Right lung (tissue), 5 donors: ENCODE results near the gene SPDEF. TPM values are rescaled to one million over a fixed set of nuclear protein-coding genes. Genes with fewer than 3 reads are reported as not detected.

Experiments
- DNase-seq, 2 donors: peaks; one replicate each; pipeline ENCODE4 v3.0.0-alpha.2; 2013
- polyA plus RNA-seq, 5 donors: library from polyadenylated mRNA; unstranded; fragments of 120-200 nt; gene quantifications; one replicate each; pipeline versions ENCODE4 v1.2.1 to v1.2.3, GENCODE V29; 2013; ENCODE audit warnings: inconsistent platforms in 1 of 5, low replicate concordance in 1 of 5; ENCODE audit not compliant: insufficient read length in 5 of 5, insufficient read depth in 1 of 5

SPDEF gene
- polyA plus RNA-seq, 5 donors: 0.65 to 3.1 (median 1.2) TPM

DNA sequence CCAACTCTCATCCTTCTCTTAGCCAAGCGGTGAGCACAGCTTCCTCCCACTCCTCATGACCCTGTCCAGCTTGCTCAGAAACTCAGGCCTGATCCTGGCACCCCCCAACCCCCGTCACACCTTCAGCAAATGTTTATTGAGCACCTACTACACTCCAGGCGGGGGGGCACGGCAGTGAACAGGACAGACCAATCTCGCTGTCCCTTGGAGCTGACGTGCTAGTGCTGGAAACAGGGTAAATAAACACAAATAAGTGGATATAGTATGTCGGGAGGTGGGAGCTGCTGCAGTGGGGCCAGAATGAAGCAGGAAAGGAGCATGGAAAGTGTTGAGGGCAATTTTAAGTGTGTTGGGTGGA, 7.4 kb upstream of the SPDEF start:
- no peak for DNase-seq

DNA sequence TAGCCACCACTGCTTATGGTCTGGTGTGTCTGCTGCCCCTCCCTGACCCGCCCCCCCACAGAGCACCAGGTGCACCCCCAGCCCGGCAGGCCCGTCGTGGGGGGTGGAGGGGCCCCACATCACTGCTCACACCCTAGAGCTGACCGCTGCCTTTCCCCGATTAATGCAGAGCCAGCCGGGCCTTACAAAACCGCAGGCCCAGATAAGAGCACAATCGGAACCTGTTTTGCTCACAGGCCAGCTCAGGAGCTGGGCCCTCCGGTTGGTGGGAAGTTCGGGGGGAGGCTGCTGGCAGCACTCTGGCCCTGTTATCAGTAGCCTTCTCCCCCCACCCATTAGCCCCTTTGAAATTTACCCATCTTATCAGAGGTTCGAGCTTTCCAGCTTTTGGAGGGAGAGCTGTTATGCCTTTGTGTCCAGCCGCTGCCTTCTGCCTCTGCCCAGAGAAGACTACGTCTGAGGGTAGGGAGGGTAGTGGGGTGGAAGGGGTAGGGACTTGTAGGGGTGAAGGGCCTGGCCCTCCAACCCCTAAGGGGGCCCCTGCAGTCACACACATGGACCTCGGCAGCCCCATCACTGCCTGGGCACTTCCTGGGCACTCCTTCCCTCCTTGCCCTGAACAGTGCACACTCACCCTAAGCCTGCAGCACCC, 6.9 kb upstream of the SPDEF start:
- no peak for DNase-seq

DNA sequence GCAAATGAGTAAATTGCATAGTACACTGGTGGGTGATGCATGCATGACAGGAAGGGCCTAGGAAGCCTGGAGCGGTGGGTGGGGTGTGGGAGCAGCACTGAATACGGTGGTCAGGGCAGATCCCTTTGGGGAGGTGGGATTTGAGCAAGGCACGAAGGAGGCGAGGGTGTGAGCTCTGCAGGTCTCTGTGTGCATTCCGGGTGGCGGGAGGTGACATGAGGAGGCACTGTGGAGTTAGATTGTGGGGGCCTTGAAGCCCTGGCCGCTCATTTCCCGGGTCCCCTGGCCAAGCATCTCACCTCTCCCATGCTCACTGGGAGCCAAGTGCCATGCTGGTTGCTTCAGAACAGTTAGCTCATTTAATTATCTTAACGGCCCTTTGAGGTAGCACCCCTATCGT, 6.2 kb upstream of the SPDEF start:
- DNase-seq: no peak

DNA sequence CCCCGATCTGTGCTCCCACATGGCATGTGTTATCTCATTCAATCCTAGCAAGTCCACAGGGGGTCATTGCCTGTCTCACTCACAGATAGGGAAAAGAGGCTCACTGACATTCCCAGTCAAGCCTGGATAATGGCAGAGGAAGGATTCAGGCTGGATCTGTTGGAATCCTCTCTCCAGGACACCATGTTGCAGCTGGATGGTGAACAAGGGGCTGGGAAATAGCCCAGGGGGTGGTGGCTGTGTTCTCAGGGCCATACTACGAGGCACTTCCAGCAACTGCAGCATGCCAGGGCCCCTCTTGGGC, 5.0 kb upstream of the SPDEF start:
- DNase-seq: no peak

DNA sequence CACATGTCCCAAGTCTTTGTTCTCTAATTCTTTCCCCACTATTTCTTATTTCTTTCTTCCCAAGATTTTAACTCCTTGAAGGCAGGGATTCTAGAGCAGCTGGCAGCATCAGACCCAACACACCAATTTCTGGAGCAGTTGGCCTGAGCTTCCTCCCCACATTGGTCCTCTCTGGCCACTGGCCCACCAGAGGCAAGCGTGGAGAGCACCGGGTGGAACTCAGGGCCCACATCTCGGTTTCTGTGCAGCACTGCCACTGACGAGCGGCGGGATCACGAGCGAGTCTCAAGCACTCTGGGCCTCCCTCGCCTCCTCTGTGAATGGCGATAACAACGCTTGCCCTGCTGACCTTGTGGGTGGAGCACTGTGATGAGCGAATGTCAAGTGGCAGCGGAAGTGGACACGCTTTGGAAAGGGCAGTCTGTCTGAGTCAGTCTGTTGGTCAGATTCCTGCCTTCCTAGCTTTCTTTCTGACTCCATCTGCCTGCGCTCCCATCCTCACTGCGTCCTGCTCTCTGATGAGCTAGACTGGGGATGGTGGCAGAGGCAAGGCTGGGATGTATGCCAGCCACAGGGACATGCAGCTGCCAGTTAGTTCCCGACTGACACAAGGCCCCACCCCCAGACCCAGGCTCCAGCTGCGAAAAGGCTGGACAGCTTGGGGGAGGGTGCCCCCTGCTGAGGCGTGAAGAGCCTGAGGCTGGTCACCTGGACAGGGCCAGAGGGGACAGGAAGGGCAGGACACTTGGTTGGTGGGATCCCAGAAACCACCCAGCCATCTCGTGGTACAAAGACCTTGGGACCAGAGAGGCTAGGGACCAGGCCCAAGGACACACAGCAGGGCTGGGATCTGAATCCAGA, 4.5 kb upstream of the SPDEF start:
- DNase-seq: no peak

DNA sequence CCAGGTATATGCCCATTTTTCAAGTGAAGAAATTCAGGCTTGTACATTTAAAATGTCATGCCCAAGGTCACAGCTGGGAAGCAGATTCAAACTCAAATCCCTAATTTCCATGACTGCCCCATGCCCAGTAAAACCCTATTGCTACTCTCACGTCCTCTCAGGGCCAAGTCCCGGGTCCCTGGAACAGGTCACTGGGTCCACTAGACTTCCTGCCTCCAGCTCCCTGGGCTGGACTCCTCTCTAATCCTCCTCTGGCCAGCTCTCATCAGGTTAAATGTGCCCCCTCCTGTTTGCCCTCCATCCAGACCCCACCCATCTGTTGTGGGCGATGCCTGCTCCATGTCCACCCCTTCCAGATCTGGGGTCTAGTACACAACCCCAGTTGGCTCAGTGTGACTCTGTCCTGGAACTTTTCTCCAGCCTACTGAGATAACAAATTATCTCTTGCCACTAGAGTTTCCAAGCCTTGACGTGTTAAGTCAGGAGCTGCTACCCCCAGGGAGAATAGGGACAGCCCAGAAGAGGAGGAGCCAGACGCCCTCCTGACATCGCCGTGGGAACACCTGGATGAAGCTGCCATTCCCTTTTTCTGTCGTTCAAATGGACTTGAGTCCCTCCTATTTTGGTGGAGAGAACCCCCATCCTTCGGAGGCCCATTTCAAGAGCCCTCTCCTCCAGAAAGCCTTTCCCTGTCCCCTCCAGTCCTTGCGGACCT, 3.7 kb upstream of the SPDEF start:
- DNase-seq: no peak

DNA sequence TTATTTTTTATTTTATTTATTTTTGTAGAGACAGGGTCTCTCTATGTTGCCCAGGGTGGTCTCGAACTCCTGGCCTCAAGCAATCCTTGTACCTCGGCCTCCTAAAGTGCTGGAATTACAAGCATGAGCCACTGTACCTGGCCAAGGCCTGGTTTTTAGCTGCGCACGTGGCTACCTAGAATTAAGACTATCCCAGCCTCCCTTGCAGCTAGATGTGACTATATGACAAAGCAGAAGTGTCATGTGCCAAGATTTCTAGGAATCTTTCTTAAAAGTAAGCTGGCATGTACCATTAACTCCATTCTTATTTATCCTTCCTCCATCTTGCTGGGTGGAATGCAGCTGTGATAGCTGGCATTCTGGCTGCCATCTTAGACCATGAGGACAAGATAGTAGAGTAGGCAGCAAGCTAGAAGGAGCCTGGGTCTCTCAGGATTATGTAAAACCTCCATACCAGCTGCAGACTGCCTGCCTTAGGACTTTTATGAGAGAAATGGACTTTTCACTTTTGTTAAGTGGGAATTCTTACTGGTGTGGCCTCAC, 2.1 kb upstream of the SPDEF start:
- no peak for DNase-seq

DNA sequence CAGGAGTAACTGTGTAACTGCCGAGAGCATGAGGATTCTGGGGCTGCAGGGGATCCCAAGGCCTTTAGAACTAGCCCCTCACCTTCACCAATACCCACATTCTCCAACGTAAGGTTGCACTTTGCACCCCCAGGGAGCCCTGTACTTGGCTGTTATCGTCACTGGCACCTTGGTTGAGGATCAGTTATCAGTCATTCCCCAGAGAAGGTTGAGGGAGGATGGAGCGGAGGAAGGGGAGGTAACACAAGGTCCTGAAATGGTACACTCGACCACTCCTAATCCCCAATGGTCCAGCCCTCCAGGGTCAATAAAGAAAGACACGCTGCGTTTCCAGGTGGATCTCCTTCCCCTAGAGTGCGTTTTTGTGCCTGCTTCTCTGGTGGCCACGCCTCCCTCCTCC, 1.1 kb upstream of the SPDEF start:
- no peak for DNase-seq

DNA sequence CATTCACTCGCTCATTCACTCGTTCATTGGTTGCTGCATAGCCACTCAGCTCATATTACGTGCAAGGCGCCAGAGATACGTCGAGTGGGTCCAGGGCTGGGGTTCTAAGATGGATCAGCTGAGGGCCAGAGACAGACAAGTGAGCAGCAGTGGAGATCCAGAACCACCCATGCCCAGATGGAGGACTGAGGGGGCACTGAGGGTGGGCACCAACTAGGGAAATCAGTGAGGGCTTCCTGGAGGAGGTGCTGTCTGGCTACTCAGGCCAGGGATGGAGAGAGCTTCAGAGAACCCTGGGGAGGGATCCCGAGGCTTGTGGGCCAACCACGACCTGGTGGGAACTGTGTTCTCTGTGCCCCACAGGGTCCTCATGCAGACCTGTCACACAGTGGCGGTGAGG, 364 bp upstream of the SPDEF start:
- DNase-seq: no peak

DNA sequence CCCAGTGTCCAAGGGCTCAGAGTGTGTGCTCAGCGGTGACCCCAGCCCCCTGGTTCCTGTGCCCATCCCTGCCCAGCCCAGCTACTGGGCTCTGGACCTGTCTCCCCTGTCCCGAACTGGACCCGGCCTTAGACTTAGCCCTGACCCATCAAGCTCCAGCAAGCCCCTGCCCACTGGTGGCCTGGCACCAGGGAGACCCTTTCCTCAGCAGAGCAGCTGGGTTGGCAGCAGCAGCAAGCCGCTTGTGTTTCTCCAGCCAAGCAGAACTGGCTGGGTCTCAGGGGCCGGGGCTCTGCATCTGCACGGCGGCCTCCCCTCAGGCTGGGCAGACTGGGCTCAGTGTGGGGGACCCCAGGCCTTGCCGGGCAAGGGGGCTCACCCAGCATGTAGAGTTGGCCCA, 801 bp downstream of the SPDEF start:
- DNase-seq: no peak

DNA sequence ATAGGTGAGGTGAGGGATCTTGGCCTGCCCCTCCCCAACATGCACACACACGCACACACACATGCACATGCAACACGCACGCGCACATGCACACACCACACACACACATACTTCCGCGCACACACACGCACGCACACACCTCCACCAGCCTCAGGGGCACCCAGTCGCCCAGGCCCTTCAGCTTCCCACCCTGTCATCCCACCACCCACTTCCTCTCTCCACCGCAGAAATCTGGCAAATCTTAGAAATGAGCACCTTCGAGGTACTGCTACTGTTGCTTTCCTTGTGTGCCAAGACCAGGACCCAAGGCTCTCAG, 1.2 kb downstream of the SPDEF start:
- DNase-seq: no peak

DNA sequence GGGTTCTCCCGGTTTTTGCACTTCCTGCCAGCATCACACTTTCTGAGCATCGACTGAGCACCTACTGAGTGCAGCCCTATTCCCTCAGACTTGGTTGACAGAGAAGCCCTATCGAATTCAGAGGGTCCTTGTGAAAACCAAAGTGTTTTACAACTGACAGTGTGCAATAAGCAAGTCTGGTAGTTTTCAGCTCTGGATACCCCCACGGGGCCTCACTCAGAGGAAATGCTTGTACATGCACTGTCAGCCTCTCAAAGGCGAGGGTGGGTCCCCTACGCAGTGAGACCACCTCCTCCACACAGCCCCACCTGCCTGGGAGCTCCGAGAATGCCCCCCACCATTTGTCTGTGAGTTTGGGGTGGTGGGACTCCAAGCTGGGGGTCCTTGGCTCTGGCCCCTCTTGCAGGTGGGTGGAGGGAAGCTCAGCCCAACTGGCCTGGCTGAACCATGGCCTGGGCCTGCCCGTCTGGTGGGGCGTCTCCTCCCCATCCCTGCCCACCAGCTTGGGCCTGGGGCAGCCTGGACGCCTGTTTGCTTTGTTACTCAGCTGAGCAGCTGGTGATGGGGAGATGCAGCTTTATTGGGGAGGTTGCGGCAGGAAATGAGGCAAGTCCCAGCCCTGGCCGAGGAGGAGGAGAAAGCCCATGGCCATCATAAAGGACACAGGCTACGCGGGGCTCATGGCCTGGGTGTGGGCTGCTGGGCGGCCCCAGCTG, 1.7 kb downstream of the SPDEF start:
- no peak for DNase-seq

DNA sequence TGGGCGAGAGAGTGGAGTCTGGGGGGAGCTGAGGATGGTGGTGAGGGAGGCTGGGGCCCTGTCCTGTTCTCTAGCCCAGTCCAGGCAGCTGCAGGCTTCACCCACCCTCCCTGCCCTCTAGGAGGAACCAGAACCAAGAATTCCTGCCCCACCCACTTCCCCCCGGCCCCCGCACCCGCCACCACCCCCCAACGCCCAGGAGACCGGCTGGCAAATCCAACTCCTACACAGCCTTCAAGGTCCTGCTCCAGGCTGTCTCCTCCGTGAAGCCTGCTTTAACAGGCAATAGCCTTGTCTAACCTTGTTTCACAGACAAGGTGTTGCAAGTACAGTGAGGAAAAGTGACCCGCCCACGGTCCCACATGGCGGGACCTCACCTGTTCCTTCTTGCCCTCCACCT, 2.4 kb downstream of the SPDEF start:
- no peak for DNase-seq

DNA sequence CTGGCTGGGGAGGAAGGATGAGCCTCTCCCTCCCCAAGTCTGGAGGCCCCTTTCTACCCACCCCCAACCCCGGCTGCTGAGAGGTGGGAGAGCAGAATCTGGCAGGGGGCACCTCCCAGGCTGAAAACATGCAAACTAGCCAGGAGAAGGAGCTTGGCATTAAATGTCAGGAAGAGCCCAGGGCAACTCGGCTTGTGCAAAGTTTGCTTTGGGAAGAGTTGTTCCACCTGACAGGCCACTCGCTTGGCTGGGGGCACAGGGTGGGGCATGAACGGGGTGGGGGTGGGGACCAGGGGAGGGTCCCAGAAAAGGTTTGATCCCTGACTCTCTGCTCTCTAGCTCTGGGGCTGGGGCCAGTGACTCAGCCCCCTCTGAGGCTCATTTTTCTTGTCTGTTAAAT, 3.0 kb downstream of the SPDEF start:
- no peak for DNase-seq

DNA sequence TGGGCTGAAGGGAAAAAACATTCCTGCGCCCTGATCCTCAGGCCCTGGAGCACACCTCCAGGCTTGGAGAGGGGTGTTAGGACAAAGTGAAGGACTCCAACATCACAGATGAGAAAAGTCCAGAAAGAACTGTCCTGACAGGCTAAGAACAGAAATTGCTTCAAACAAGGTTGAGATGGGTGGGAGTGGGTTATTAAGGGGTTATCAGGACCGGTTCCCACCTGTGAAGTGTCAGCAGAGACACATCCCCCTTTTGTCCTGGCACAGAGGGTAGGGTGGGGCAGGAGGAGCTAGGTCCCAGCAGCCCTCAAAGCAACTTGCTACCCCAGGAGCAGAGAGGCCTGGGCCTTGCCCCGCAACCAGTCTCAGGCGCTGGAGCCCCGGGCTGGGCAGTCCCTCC, 3.5 kb downstream of the SPDEF start:
- no peak for DNase-seq

DNA sequence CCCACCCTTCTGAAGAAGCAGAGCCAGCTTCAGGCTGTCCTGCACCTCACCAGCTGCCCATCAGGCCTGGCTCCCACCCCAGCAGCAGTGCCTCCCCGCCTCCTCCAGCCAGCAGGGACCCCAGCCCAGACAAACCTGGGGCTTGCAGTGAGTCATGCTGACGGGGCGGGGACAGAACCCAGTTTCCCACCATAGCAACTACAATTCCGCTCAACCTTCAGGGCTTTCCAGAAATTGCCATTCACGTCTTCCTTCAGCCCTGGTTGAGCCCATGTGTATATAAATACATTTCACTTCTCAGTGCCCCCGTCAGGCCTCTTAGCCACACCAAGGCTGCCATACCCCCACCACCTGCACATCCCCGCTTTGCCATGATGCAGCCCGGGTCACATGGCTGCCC, 4.4 kb downstream of the SPDEF start:
- DNase-seq: no peak

DNA sequence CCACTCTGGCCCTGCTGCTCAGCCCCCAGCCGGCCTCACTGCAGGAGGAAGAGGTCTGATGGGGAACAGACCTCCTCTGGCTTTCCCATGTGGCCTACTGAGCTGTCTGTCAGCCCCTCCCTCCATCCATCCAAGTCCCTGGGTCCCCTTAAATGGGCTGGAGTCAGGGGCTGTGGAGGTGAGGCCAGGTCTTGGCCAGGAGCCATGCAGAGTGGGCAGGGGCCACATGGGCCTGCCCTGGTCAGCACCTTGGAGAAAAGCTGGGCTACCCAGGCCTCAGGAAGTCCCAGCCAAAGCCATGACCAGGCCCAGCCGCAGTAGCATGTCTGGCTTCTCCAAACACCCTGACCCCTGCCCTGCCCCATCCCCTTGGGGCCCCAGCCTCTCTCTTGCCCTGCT, 6.3 kb downstream of the SPDEF start:
- no peak for DNase-seq

DNA sequence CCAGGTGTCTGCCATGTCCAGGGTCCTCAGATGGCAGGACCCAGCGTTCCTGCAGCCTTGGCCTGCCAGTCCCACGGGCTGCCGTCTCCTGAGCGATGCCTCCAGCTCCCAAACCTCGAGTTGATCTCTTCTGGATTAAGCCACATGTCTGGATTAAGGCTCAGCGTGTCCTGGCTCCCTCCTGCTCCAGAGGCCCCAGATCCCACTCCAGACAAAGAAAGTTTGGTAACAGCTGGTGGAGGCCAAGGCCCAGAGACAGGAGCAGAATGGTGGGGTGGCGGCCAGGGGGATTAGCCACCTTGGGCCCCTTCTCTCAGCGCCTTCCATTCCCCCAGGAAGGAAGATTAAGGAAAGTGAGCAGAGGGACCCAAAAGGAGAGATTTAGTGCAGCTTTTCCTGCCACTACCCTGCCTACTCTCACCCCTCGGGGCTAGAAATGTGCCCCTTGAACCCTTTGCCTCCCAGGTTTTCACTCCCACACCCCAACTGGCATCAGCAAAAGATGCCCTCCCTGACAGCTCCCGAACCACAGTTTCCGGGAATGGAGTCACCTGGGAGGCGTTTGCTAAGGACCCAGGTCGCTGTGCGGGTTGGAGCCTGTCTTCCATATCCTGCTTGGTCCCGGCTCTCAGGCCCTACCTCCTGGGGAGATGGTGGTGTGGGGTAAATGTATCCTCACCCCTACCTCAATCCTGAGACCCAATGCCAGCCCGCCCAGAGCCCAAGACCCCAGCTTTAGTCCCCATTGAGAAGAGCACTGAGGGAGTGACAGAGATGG, 6.9 kb downstream of the SPDEF start:
- DNase-seq: no peak

DNA sequence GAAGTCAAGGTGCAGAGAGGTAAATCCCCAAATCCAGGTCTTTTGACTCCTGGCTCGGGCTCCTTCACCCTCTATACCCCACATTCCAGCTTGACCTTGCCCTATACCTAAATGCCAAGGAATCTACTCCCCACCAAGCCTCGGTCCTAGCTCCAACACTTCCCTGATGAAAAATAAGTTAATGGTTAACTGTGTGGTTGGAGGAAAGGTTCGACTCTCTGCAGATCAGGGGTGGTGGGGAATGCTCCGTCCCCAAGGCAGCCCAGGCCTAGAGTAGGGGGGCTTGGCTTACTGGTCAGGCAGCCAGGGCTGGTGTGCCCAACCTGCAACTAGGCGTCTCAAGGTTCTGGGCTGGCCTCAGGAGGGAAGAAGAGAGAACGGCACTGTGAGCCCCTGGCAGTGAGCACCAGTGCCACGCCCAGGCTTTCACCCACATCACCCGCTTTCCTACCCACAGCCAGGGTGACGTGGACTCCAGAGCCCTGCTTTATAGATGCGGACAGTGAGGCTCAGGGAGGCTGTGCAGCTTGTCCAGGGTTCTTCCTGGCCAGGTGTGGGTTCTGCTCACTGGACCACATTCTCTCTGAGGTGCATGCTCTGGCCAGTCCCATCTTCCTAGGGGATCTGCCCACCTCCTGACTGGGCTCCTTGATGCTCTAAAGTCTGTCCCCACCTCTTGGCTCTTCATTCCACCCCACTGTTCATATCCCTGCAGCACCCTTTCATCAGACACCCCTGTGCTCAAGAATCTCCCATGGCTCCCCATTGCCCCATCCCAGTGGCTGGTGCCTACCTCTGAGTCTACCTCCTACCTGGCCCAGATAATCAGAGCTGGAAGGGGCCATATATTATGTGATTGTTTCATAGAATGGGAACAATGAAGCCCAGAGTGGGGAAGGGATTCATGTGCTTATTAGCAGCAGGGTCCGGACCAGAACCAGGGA, 8.2 kb downstream of the SPDEF start:
- DNase-seq: no peak

DNA sequence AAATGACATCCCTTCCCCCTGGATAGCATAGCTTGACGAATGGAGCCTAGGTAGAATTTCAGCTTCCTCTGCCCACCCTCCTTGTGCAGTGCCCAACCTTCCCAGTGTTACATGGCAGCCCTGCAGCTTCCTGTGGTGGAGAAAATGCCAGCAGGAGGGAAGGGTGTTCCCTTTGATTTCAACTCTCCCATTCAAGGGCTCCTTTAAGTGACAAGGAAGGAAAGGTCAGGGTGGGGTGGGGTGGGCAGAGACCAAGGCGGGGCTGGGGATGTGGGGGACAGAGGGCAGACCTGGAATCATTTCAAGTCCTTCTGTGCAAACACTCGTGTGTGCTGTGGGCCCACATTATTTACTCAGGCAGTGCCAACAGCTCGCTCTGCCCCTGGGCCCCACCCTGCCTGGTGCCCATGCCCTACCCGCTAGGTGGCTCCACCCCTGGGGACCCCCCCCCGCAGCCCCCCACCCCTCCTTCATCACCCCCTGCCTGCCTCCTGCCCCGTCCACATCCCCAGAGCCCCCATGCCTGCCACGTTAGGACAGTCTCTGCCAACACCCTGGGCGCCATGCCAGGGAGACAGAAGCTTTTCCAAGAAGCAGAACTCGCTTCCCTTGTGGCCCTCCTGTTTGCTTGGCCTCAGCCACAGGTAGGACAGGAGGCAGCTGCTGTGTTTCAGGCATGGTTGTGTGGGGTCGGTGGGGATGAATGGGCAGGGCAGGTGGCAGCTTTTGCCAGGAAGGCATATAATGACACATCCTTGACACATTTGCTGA, 9.4 kb downstream of the SPDEF start:
- peak; percentile 34 to 47 for DNase-seq
